NCI-H2081 (cell line): ENCODE measurements around the gene TMEM132E.
A peak's percentile ranks its signal among the peaks of the same experiment; 100 is the strongest.
"Not testable (repeated sequence)": the region's sequence is repeated elsewhere in the genome, so short reads cannot be mapped to it uniquely, and the experiment has no call there.

Experiments used
- DNase-seq, 2 experiments: peaks; one replicate each; lab custom pipeline; 2025; lab: John Stamatoyannopoulos, UW

The TMEM132E gene

DNA sequence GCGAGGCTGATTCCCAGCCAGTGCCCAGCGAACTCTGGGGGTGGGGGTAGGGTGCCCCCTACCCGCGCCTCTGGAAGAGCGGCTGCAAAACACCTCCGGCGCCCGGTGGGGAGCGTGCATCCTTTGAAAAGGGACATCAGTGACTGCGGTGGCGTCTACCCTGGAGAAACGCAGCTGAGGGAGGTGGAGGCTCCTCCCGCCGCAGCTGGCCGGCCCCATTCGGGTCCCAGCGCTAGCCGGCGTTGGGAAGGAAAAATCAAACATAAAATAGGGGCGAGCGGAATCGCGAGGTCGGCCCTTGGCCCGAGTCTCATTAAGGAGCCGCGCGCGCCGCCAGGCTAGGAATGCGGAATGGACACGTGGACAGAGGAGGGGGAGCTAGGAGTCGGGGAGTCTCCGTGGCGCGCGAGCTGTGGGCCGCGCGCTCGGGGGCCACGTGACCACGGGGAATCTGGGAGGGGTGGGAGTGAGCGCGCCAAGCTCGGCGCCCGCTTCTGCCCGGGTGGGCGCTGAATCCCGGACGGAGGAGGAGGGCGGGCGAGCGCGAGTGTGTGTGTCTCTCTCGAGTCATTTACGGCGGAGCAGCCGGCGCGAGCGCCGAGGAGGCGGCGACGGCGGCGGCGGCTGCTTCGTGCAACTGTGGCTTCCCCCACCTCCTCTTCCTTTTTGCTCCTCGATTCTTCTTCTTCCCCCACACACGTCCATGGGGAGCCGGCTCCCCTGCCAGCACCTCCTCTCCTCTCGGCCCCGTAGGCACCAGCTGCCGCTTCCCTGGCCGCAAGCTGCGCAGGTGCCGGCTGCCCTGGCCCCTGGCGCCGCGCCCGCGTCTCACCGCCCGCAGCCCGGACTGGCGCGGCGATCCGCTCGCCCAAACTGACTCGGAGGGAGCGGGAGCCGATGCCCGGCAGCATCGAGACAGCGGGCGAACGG is at the start of gene TMEM132E:
TSS of gene TMEM132E (plus strand) at position 566 of the 930 bp plus-strand sequence. CDS start 1,495 bp downstream, outside the sequence.
- DNase-seq, result no peak

DNA sequence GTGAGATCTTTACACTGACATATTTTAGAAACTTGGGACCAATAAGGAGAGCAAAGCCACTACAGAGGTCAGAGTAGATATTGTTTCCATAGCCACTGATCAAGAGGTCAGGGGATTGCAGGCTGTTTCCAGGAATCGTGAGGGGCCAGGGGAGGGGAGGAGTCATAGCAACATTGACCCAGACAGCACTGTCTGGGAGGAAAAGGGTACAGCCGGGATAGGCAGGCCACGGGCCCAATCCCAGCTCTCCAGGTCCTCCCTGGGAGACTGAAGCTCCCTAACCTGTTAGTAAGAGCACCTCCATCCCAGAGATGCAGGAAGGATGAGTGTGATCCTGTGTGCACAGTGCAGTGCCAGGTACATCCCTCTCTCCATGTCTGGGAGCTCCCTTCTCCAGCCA is 48.5 kb upstream of the TMEM132E start:
- DNase-seq, result no peak

DNA sequence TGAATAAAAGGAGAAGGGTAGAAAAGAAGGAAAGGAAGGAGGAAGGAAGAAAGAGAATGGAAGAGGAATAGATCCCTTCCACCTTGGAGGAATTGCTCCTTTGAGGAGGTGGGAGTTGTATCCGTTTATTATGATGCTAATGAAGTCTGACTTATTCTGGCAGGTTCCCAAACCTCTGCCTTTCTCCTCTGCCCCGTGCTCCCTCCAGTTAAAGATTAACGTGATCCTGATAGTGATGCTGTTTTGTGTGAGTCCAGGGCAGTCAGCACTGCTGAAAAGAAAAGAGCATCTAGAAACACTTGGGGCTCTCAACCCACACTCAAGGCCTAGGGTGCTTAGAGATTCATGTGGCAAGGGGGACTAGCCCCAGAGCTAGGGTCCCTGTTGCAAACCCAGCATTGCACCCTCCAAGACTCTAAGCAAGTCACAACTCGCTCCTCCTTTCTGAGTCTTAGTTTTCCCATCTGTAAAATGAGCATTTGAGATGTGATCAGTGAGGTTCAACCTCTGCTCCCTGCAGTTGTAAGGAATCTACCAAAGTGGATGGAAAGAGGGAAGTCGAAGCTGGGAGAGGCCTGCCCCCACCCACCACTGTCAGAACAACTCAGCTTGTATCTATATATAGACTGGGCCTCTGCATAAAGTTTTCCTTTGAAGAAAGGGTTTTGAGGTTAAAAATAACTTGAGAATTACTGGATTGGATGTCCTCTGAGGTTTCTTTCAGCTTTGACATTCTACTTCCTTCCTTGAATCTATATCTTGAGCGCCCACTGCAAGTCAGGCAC is 46.9 kb upstream of the TMEM132E start:
- DNase-seq, result no peak

DNA sequence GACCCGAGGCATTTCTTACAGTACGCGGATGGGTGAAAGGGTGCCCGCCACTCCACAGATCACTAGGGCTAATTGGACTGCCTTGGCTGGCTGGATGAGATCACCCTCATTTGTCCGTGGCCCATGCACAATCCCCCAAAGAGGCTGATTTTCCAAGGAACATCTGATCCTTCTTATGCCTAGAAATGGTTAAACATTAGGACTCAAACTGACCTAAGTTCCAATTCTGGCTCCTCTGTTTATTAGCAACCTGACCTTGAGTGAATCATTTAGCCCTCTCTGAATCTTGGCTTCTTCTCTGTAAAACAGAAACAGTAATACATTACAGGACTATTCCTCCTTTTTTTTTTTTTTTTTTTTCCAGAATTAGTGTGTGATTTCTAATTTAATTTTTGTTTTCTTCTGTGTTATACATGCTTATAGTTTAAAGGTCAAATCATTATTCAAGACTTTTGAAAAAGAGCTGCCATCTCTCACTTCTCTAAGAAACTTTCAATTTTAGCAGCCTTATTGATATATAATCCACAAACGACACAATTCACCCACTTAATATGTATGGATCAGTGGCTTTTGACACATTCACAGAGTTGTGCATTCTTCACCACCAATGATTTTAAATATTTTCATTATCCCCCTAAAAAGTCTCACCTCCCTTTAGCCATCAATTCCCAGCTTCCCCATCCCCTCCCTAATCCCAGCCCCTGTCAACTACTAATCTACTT is 45.4 kb upstream of the TMEM132E start:
- no peak for DNase-seq

DNA sequence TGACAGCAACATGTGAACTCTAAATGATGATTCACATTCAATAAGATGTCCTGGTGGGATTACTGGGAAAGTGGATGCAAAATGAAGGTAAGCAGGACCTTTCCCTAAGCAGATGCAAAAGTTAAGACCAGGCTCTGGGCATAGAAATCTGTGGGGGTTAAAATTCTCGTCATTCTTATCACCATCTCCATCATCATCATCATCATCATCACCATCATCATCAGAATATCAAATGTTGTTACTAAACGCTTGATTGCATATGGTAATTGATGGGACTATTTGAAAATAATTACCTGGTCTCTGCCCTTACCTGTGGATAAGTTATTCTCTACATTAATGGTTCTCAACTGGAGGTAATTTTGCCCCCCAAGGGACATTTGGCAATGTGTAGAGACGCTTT is 41.9 kb upstream of the TMEM132E start:
- DNase-seq, result no peak

DNA sequence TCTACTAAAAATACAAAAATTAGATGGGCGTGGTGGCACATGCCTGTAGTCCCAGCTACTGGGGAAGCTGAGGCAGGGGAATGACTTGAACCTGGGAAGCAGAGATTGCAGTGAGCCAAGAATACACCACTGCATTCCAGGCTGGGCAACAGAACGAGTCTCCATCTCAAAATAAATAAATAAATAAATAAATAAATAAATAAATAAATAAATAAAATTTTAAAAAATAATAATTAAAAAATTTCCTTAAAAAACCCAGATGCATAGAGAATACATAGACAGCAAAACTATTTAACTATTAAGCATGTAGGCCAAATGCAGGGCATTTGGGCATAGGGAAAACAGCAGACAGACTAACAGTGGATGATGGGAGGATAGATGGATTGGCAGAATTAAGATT is 40.8 kb upstream of the TMEM132E start:
- not testable (repeated sequence) for DNase-seq

DNA sequence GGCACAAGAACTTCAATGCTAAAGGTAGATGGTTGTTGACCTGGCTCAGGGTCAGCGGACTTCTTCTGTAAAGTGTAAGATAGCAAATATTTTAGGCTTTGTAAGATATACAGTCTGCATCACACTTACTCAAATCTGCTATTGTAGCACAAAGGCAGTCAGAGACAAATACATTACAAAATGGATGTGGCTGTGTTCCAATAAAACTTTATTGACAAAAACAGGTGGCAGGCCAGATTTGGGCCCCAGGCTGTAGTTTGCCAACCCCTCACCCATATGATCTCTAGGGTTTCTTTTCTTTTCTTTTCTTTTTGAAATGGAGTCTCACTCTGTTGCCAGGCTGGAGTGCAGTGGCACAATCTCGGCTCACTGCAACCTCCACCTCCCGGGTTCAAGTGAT is 39.5 kb upstream of the TMEM132E start:
- DNase-seq, result no peak

DNA sequence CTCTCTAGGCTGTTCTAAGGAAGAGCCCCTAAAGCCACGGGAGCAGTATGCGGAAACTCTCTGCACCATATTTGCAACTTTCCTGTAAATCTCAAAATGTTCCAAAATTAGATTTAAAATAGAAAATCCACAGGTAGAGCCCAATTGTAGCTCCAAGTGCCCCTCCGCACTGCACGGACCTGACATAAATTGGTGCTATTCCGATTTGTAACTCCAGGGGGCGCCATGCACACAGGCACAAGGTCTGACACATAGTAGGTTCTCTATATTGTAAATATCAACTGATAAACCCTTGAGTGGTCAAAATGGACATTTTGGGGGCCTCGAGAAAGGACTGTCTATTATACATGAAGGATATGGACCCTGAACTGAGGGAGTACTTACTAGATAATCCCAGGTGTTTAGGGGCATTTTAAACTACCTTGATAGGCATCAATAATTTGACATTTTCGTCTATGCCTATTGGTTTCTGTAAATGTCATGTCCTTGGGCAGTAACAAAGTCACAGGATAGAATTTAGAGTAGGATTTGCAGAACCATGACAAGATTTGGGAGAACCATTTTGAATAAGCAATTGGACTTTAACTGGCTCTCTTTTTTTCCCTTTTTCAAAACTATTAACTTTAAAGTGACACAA is 36.6 kb upstream of the TMEM132E start:
- peak in 1 of 2 experiments; percentile 4 for DNase-seq

- DNase-seq, result no peak
These were observed 31.8 kb upstream of the TMEM132E start for GRCh38 chr17:34547453-34548063.

- no peak for DNase-seq
These were observed 29.4 kb upstream of the TMEM132E start for GRCh38 chr17:34549966-34550365.

- no peak for DNase-seq
These were observed 25.5 kb upstream of the TMEM132E start for GRCh38 chr17:34553907-34554306.

DNA sequence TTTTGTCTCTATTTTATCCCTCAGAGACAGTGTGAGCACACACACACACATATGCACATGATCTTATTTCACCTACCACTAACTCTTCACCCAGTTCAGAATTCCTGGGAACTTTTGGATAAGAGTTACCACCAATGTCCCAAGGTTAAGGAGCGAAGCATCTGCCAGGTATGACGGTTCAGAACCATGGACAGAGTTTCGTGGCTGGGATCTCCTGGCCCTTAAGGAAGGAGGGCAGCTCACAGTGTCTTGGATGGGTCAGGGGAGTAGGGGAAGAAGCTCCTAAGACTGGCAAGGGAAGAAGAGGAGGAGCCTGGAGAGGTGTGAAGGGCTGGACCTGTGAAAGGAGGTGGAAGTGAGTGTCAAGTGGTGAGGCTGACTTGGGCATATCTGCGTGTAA is 23.0 kb upstream of the TMEM132E start:
- DNase-seq, result no peak

GRCh38 chr17:34556931-34557330 is 22.5 kb upstream of the TMEM132E start:
- DNase-seq, result no peak

DNA sequence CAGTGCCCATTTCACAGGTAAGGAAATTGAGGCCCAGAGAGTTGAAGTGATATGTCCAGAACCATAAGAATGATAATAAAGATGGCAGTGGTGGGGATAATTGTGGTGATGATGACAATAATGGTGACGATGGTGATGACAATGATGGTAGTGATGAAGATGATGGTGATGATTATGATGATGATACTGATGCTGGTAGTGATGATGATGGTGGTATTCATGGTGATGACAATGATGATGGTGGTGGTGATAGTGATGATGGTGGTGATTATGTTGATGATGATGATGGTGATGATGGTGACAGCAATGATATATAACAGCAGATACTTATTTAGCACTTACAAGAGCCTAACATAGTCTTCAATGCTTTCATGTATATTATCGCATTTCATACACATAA is 18.1 kb upstream of the TMEM132E start:
- no peak for DNase-seq

GRCh38 chr17:34562387-34562786 is 17.0 kb upstream of the TMEM132E start:
- DNase-seq, result no peak

DNA sequence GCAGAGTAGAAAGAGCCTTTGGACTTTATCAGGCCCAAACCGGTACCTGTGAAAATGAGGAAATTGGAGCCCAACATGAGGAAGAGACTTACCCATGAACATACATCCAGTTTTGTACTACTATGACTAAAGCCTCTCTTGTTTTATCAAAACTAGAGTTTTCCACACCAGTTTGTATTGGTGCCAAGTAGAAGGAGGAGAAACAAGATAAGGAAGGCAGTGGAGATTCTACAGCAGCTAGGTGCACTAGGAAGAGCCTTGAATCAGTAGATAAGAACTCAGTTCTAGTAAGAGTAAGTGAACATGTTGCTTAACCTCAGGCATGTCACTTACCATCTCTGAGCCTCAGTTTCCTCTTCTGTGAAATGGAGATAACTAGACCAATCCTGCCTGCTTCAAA is 13.7 kb upstream of the TMEM132E start:
- DNase-seq, result no peak

- no peak for DNase-seq
These were observed 13.2 kb upstream of the TMEM132E start for GRCh38 chr17:34566201-34566600.

DNA sequence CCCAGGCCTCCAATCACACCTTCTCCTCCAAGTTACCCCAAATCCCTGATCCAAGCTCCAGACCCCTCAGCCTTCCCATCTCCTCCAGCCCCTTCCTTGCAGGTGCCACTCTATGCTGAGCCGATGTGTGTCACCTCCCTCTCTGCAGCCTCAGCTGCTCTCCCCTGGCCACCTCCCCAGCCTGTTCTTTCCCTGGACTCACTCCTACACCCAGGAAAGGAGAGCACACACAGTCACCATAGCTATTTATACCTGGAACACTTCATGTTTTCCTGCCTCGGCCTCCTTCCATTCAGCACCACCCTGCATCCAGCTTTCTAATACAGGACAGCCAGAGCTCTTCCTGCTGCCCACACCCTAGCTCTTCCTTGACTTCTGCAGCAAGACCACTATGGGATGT is 12.5 kb upstream of the TMEM132E start:
- no peak for DNase-seq

DNA sequence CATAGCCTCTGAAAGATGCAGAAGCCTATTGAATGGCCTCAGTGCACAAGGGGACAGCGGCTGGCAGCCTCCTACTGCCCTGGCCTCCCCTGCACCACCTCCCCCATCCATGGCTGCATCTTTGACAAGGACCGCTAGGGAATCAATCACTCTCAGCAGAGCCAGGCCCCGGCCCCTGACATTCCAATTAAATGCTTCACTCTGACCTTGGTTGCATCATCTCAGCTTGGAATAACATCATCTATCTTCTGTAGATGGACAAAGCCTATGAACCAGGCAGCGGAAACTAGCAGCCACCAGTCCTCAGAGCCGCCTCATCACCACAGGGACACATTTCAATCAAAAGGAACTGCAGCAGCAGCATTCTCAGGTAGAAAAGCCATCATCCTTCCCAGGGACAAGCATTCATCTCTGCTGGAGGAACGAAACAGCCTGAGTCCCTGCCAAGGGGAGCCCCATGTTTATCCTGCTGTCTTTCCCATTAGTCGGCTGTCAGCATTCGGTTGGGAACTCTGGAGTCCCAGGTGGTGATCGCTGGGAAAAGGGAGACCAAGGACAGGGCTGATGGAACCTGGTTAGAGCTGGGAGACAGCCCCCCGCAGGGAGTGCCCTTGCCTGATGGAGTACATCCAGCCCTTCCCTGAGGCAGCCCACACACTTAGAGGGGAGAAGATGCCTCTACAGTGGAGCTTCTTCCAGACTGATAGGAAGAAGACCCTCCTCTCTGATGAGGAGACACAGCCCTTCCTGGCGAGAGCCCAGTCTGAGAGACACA is 11.5 kb upstream of the TMEM132E start:
- no peak for DNase-seq

- no peak for DNase-seq
These were observed 10.4 kb upstream of the TMEM132E start for GRCh38 chr17:34568953-34569352.

- no peak for DNase-seq
These were observed 9.8 kb upstream of the TMEM132E start for GRCh38 chr17:34569591-34569990.
